ENCODE results near the gene CAPZB. TPM values are rescaled to one million over a fixed set of nuclear protein-coding genes. Genes with fewer than 3 reads are reported as not detected.

The CAPZB gene
- total RNA-seq, 1 donor from 2014 or later: 334 TPM

DNA sequence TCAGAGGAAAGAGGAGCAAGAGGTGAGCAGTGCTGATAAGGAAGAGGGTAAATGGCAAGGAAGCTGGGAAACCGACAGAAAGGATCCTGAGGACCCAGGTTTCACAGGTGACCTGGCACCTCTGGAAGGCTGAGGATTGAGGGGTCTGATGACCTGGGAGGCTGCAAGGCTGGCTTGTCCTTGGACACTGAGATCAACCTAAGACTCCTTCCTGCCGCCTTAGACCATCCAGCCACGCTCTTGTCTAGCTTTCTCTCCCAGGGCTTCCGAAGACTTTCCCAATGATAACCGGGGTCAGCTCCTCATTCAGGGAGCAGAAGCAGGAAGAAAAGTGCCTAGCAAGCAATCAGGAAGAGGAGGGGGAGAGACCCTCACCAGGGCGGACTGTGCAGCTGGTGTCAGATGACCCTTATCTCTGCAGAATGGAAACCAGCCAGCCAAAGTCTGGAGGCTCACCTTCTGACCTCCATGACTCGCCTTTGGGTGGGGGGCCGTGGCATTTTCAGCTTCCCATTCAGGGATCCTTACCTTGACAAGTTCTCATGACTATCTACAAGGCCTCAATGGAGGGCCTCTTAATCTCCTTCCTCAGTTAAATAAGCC is 77.7 kb downstream of the CAPZB start:
- no peak for ATAC-seq (ENCODE audit: low read depth)
- ChIA-PET CTCF (no interaction called here), POLR2A (interaction anchor here (0.6 kb wide), 1 partner anchor 34 kb away, joined by 5 read pairs; no protein-coding TSS in a partner anchor)
- DNase-seq: no peak
- H3K27me3 Mint-ChIP-seq: no peaks in the 10 kb centered on the region
- TF ChIP-seq, protein P1, sequence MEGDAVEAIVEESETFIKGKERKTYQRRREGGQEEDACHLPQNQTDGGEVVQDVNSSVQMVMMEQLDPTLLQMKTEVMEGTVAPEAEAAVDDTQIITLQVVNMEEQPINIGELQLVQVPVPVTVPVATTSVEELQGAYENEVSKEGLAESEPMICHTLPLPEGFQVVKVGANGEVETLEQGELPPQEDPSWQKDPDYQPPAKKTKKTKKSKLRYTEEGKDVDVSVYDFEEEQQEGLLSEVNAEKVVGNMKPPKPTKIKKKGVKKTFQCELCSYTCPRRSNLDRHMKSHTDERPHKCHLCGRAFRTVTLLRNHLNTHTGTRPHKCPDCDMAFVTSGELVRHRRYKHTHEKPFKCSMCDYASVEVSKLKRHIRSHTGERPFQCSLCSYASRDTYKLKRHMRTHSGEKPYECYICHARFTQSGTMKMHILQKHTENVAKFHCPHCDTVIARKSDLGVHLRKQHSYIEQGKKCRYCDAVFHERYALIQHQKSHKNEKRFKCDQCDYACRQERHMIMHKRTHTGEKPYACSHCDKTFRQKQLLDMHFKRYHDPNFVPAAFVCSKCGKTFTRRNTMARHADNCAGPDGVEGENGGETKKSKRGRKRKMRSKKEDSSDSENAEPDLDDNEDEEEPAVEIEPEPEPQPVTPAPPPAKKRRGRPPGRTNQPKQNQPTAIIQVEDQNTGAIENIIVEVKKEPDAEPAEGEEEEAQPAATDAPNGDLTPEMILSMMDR (IDR thresholded peaks at IDR 0.05): no peak
- H3K4me1 Mint-ChIP-seq: peaks cover 46% of the 10 kb centered on the region
- no peak overlapping the region for H3K4me3 Mint-ChIP-seq
- H3K27ac Mint-ChIP-seq: no peak overlapping the region
- intact Hi-C loops (cut with micrococcal nuclease): no loop called here
- peaks cover 53% of the 10 kb centered on the region for H3K36me3 Mint-ChIP-seq (ENCODE audit: low read depth)
- H3K9me3 Mint-ChIP-seq: no peaks in the 10 kb centered on the region

DNA sequence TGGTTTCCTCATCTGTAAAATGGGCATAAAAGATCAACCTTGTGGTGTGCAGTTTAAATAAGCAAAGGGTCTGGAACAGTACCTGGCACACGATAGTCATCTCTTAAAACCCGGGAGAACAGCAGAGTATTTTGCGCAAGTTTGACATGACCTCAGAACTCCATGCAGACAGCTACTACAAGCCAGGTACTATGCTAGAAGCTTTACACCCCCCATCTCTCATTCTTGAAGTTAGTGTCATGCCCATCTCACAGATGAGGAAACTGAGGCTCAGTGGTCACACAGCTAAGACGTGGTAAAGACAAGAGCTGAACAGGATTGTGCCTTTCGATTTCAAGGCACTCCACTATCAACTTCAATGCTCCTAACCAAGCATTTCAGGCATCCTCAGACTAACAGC is 78.7 kb downstream of the CAPZB start:
- Mint-ChIP-seq H3K36me3 (ENCODE audit: low read depth) (peaks cover 58% of the 10 kb centered on the region), H3K4me1 (peaks cover 45% of the 10 kb centered on the region), H3K9me3 (no peaks in the 10 kb centered on the region), H3K4me3 (no peak overlapping the region), H3K27ac (no peak overlapping the region), H3K27me3 (no peaks in the 10 kb centered on the region)
- POLR2A ChIA-PET: no interaction called here
- no peak for ATAC-seq (ENCODE audit: low read depth)
- intact Hi-C loops (cut with micrococcal nuclease): no loop called here
- DNase-seq: no peak
- TF ChIP-seq, protein P1 (IDR thresholded peaks at IDR 0.05): no peak
- CTCF ChIA-PET: no interaction called here

DNA sequence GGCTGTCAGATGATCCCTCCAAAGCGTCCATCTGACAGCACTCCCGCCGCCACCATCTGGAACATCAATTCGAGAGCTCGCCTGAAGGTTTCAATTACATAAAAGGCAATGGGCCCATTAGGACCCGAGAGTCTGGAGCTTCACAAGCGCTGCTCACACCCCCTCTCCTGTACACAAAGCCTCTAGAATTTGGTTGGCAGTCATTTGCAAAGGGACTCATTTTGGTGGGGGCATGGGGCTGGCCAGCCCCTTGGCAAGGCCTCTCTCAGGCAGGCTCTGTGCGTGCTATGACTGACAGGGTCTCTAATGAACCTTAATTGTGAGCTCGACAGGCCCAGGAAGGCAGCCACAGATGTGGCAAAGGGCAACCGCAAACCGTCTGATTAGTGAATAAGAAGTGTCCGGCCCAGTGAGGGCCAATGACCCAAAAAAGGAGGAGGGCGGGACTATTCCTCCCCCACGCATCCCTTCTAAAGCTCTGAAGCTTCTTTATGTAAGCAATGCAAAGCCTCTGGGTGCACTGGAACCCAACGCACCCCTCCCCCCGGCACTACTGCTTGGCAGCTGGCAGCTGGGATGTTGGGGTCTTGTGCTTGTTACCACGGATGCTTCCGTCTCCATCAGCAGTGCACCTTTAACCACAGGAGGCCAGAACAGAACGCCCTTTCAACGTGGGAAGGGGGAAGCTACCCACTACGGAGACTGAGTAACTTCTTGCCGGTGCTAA is 79.4 kb downstream of the CAPZB start:
- ATAC-seq (ENCODE audit: low read depth) (no peak), DNase-seq (no peak)
- Mint-ChIP-seq H3K4me1 (peaks cover 41% of the 10 kb centered on the region), H3K9me3 (no peaks in the 10 kb centered on the region), H3K36me3 (ENCODE audit: low read depth) (peaks cover 64% of the 10 kb centered on the region), H3K27me3 (no peaks in the 10 kb centered on the region), H3K27ac (no peak overlapping the region), H3K4me3 (no peak overlapping the region)
- intact Hi-C loops (cut with micrococcal nuclease): no loop called here
- ChIA-PET POLR2A (interaction anchor here (0.6 kb wide), 1 partner anchor 11 kb away, joined by 3 read pairs; no protein-coding TSS in a partner anchor), CTCF (interaction anchor here (1.1 to 1.8 kb wide), 2 partner anchors 13 to 176 kb away, joined by 3 to 4 read pairs; no protein-coding TSS in a partner anchor)
- TF ChIP-seq, protein P1 (IDR thresholded peaks at IDR 0.05): no peak

DNA sequence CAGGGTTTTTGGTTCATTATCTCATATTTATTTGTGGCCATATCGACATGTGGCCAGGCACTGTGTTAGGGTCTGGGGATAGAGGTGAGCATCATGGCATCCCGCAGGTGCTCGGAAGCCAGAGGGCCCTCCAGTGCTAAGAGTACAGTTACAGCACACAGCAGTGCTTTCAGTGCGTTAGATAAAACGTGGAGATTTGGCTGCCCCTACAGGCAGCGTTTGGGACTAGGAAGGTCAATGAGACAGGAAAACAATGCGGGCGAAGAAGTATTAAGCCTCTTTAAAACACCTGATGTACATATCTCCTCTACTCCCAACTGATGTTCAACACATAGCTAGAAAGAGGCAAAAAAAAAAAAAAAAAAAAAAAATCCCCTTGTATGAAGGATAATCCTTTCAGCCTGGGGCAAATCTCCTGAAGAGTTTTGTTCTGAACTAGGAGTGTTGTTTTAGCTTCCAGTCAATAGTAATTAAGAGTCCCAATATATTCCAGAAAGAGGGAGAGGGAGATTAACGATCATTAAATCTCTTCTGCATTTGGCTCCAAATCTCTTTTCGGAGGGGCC is 80.1 kb downstream of the CAPZB start:
- DNase-seq (no peak), ATAC-seq (ENCODE audit: low read depth) (no peak)
- POLR2A ChIA-PET: interaction anchor here (0.6 to 0.7 kb wide), 2 partner anchors 12 to 15 kb away, joined by 3 to 4 read pairs; no protein-coding TSS in a partner anchor
- H3K27ac Mint-ChIP-seq: no peak overlapping the region
- H3K4me3 Mint-ChIP-seq: no peak overlapping the region
- H3K27me3 Mint-ChIP-seq: no peaks in the 10 kb centered on the region
- no peaks in the 10 kb centered on the region for H3K9me3 Mint-ChIP-seq
- CTCF ChIA-PET: interaction anchor here (1.1 to 1.8 kb wide), 2 partner anchors 12 to 177 kb away, joined by 3 to 4 read pairs; no protein-coding TSS in a partner anchor
- TF ChIP-seq, protein P1 (IDR thresholded peaks at IDR 0.05): no peak
- intact Hi-C loops (cut with micrococcal nuclease): no loop called here
- H3K36me3 Mint-ChIP-seq (ENCODE audit: low read depth): peaks cover 68% of the 10 kb centered on the region
- peaks cover 40% of the 10 kb centered on the region for H3K4me1 Mint-ChIP-seq

DNA sequence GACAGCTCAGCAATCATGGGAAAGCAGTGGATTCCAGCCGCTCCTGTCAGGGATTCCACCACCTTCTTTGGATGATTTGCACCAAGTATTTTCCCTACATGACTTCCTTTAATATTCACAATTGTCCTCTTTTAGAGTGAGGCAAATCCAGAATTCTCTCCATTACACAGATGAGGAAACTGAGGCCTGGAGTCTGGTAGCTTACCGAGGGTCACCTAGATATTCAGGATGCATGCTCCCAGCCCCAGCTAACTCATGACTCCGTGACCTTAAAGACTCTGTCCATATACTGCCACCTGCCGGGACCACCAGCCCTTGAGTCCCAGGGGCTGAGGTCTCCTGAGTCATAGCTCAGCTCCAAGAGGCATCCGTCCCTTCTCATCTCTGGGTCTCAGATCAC is 80.6 kb downstream of the CAPZB start:
- TF ChIP-seq, protein P1 (IDR thresholded peaks at IDR 0.05): no peak
- DNase-seq (no peak), ATAC-seq (ENCODE audit: low read depth) (no peak)
- ChIA-PET CTCF (interaction anchor here (1.8 kb wide), 1 partner anchor 177 kb away, joined by 4 read pairs; no protein-coding TSS in a partner anchor), POLR2A (interaction anchor here (0.7 kb wide), 1 partner anchor 14 kb away, joined by 4 read pairs; no protein-coding TSS in a partner anchor)
- H3K9me3 Mint-ChIP-seq: no peaks in the 10 kb centered on the region
- intact Hi-C loops (cut with micrococcal nuclease): no loop called here
- no peak overlapping the region for H3K4me3 Mint-ChIP-seq
- no peaks in the 10 kb centered on the region for H3K27me3 Mint-ChIP-seq
- H3K36me3 Mint-ChIP-seq (ENCODE audit: low read depth): peaks cover 65% of the 10 kb centered on the region
- H3K27ac Mint-ChIP-seq: no peak overlapping the region
- peaks cover 40% of the 10 kb centered on the region for H3K4me1 Mint-ChIP-seq
